ENCODE measurements around the gene NOL4L.

DNA sequence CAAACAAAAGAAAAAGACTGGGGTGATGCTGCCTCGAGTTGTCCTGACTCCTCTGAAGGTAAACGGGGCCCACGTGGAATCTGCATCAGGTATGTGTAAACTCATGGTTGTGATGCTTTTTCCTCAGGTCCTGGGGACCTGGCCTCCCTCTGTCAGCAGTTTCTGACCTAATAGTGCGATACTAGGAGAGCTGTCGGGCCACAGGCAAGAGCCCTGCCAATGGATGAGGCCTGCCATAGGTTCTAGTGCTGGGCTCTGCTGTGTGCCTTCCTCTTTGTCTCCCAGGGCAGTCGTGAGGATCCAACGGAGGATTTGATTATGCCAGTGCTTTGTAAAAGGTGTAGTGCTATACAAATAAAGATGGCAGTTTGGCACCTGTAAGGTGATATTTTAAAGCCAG, 155.8 kb downstream of the NOL4L start:
- TF ChIP-seq EZH2 (IDR thresholded peaks at IDR 0.05; ENCODE audit: low read length), result no peak
- TF ChIP-seq, protein P1, sequence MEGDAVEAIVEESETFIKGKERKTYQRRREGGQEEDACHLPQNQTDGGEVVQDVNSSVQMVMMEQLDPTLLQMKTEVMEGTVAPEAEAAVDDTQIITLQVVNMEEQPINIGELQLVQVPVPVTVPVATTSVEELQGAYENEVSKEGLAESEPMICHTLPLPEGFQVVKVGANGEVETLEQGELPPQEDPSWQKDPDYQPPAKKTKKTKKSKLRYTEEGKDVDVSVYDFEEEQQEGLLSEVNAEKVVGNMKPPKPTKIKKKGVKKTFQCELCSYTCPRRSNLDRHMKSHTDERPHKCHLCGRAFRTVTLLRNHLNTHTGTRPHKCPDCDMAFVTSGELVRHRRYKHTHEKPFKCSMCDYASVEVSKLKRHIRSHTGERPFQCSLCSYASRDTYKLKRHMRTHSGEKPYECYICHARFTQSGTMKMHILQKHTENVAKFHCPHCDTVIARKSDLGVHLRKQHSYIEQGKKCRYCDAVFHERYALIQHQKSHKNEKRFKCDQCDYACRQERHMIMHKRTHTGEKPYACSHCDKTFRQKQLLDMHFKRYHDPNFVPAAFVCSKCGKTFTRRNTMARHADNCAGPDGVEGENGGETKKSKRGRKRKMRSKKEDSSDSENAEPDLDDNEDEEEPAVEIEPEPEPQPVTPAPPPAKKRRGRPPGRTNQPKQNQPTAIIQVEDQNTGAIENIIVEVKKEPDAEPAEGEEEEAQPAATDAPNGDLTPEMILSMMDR (optimal IDR thresholded peaks at IDR 0.05 in 1 of 3, IDR thresholded peaks at IDR 0.05 in 1 of 3, conservative IDR thresholded peaks at IDR 0.05 in 1 of 3; ENCODE audit: extremely low read depth in 1 of 3, insufficient read depth in 2 of 3, low read length in 3 of 3), result no peak

All from keratinocyte (primary cell).